H1 (cell line): ENCODE measurements around the gene EML4.

ENCODE experiments used
- CREB1 ChIP-seq: IDR thresholded peaks from 2 replicates; pipeline ENCODE4 v1.6.1; 2012; ENCODE audit warnings: inconsistent platforms
- EZH2 ChIP-seq: fragments of 200-600 bp; sonication (generic); IDR thresholded peaks from 2 replicates; pipeline ENCODE4 v1.7.1; 2012; ENCODE audit warnings: low read depth, mild to moderate bottlenecking, moderate library complexity, low read length, inconsistent platforms; ENCODE audit not compliant: severe bottlenecking
- MAFK ChIP-seq: IDR thresholded peaks from 2 replicates; pipeline ENCODE4 v1.6.1; 2012; ENCODE audit warnings: low read depth, mild to moderate bottlenecking, improper control_type of control experiment, low read length
- POLR2A ChIP-seq, 2 experiments: IDR thresholded peaks; 1 replicate in 1 of 2; 2 replicates in 1 of 2; pipeline ENCODE4 v1.6.1; 2011; ENCODE audit warnings: low read depth in 2 of 2, low read length in 2 of 2, mild to moderate bottlenecking in 2 of 2; ENCODE audit errors: control extremely low read depth in 1 of 2
- POLR2AphosphoS5 ChIP-seq: IDR thresholded peaks from 2 replicates; pipeline ENCODE4 v1.6.1; 2011; ENCODE audit warnings: low read depth, low read length
- RAD21 ChIP-seq, 2 experiments: IDR thresholded peaks in 1 of 2; conservative IDR thresholded peaks in 1 of 2; 2 replicates each; pipeline ENCODE4 v1.6.1; 2011; ENCODE audit warnings: low read depth in 2 of 2, low read length in 2 of 2, improper control_type of control experiment in 1 of 2, inconsistent platforms in 1 of 2, mild to moderate bottlenecking in 1 of 2, moderate library complexity in 1 of 2
- SP2 ChIP-seq: IDR thresholded peaks from 2 replicates; pipeline ENCODE4 v1.6.1; 2012; ENCODE audit warnings: mild to moderate bottlenecking, low read length, inconsistent platforms
- ZNF274 ChIP-seq: IDR thresholded peaks from 2 replicates; pipeline ENCODE4 v1.7.0; 2012; ENCODE audit warnings: low read length, borderline replicate concordance; ENCODE audit errors: extremely low read depth
- TF ChIP-seq, protein P1 (sequence below): IDR thresholded peaks from 2 replicates; pipeline ENCODE4 v1.6.1; 2011; ENCODE audit warnings: low read length, improper control_type of control experiment
- TF ChIP-seq, protein P2 (sequence below): IDR thresholded peaks from 2 replicates; pipeline ENCODE4 v1.6.1; 2012; ENCODE audit warnings: inconsistent platforms
- TF ChIP-seq, protein P3 (sequence below), 3 experiments: IDR thresholded peaks; 1 replicate in 2 of 3; 2 replicates in 1 of 3; pipeline versions ENCODE4 v1.5.1 to v1.6.1; 2011; ENCODE audit warnings: low read length in 3 of 3, mild to moderate bottlenecking in 3 of 3, inconsistent platforms in 2 of 3, low read depth in 1 of 3, moderate library complexity in 1 of 3; ENCODE audit not compliant: insufficient read depth in 1 of 3; ENCODE audit errors: control extremely low read depth in 1 of 3

DNA sequence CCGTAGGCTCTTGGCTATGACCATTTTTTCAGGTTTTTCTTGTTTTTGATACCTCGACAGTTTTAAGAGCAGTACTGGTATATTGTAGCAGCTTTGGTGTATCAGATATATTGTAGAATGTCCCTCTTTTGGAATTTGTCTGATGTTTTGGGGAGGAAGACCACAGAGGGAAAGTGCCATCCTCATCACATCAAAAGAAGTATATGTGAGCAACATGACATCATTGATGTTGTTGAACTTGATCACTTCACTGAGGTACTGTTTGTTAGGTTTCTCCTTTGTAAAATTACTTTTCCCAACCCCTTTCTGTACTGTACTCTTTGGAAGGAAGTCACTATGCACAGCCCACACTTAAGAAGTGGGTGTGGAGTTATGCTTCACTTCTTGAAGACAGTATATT lies 41.0 kb downstream of the EML4 start:
- TF ChIP-seq EZH2, result no peak
- no peak for TF ChIP-seq POLR2A (IDR thresholded peaks at IDR 0.05; ENCODE audit: control extremely low read depth in 1 of 2, low read depth in 2 of 2, low read length in 2 of 2)
- no peak for TF ChIP-seq ZNF274
- TF ChIP-seq, protein P1, sequence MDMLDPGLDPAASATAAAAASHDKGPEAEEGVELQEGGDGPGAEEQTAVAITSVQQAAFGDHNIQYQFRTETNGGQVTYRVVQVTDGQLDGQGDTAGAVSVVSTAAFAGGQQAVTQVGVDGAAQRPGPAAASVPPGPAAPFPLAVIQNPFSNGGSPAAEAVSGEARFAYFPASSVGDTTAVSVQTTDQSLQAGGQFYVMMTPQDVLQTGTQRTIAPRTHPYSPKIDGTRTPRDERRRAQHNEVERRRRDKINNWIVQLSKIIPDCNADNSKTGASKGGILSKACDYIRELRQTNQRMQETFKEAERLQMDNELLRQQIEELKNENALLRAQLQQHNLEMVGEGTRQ, result no peak
- no peak for TF ChIP-seq SP2
- no peak for TF ChIP-seq MAFK
- no peak for TF ChIP-seq POLR2AphosphoS5
- no peak for TF ChIP-seq CREB1
- TF ChIP-seq, protein P2, sequence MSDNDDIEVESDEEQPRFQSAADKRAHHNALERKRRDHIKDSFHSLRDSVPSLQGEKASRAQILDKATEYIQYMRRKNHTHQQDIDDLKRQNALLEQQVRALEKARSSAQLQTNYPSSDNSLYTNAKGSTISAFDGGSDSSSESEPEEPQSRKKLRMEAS, result no peak
- TF ChIP-seq, protein P3, sequence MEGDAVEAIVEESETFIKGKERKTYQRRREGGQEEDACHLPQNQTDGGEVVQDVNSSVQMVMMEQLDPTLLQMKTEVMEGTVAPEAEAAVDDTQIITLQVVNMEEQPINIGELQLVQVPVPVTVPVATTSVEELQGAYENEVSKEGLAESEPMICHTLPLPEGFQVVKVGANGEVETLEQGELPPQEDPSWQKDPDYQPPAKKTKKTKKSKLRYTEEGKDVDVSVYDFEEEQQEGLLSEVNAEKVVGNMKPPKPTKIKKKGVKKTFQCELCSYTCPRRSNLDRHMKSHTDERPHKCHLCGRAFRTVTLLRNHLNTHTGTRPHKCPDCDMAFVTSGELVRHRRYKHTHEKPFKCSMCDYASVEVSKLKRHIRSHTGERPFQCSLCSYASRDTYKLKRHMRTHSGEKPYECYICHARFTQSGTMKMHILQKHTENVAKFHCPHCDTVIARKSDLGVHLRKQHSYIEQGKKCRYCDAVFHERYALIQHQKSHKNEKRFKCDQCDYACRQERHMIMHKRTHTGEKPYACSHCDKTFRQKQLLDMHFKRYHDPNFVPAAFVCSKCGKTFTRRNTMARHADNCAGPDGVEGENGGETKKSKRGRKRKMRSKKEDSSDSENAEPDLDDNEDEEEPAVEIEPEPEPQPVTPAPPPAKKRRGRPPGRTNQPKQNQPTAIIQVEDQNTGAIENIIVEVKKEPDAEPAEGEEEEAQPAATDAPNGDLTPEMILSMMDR (IDR thresholded peaks at IDR 0.05; ENCODE audit: control extremely low read depth in 1 of 3, insufficient read depth in 1 of 3, low read depth in 1 of 3, low read length in 3 of 3), result no peak
- TF ChIP-seq RAD21 (IDR thresholded peaks at IDR 0.05 in 1 of 2, conservative IDR thresholded peaks at IDR 0.05 in 1 of 2; ENCODE audit: low read depth in 2 of 2, low read length in 2 of 2), result no peak
